Liver (tissue), 9 donors: ENCODE measurements around the gene SDK2. TPM values are rescaled to one million over a fixed set of nuclear protein-coding genes. Genes with fewer than 3 reads are reported as not detected.

Source experiments
- DNase-seq: peaks from one replicate; pipeline ENCODE4 v3.0.0-alpha.2; 2017; ENCODE audit warnings: low spot score
- H3K27ac ChIP-seq, 2 donors: one replicate each; pipeline ENCODE4 v1.7.0; 2013; ENCODE audit warnings: inconsistent platforms in 2 of 2, low read length in 2 of 2, control low read depth in 1 of 2, low read depth in 1 of 2, mild to moderate bottlenecking in 1 of 2
- H3K27me3 ChIP-seq, 4 donors: one replicate each; pipeline versions ENCODE4 v1.6.1 to v1.7.0; 2013; ENCODE audit warnings: low read length in 3 of 4, inconsistent platforms in 1 of 4, mild to moderate bottlenecking in 1 of 4, moderate library complexity in 1 of 4; ENCODE audit not compliant: control insufficient read depth in 4 of 4, insufficient read depth in 4 of 4
- H3K36me3 ChIP-seq, 4 donors: one replicate each; pipeline versions ENCODE4 v1.6.1 to v1.7.0; 2013; ENCODE audit warnings: low read length in 3 of 4, mild to moderate bottlenecking in 3 of 4, low read depth in 1 of 4, moderate library complexity in 1 of 4; ENCODE audit not compliant: control insufficient read depth in 4 of 4, insufficient read depth in 3 of 4
- H3K4me1 ChIP-seq, 4 donors: one replicate each; pipeline versions ENCODE4 v1.6.1 to v1.7.0; 2013; ENCODE audit warnings: low read length in 3 of 4, mild to moderate bottlenecking in 3 of 4, moderate library complexity in 1 of 4; ENCODE audit not compliant: control insufficient read depth in 4 of 4, insufficient read depth in 4 of 4
- H3K4me3 ChIP-seq, 3 donors: one replicate each; pipeline versions ENCODE4 v1.6.1 to v1.7.0; 2013; ENCODE audit warnings: low read length in 3 of 3, control low read depth in 1 of 3, low read depth in 1 of 3, mild to moderate bottlenecking in 1 of 3
- H3K9ac ChIP-seq, 2 donors: one replicate each; pipeline ENCODE4 v1.7.0; 2013; ENCODE audit warnings: low read length in 2 of 2, mild to moderate bottlenecking in 2 of 2, moderate library complexity in 2 of 2, control low read depth in 1 of 2, low read depth in 1 of 2
- H3K9me3 ChIP-seq, 4 donors: one replicate each; pipeline versions ENCODE4 v1.6.1 to v1.7.0; 2013; ENCODE audit warnings: low read length in 3 of 4; ENCODE audit not compliant: control insufficient read depth in 4 of 4
- ATF3 ChIP-seq: IDR thresholded peaks from 2 replicates; pipeline ENCODE4 v1.6.1; 2016; ENCODE audit warnings: antibody characterized with exemption
- CTCF ChIP-seq: fragments of 150-350 bp; IDR thresholded peaks from 2 replicates; pipeline ENCODE4 v1.5.1; 2017; ENCODE audit warnings: improper control_type of control experiment, low read depth, low read length; ENCODE audit not compliant: missing input control
- EGR1 ChIP-seq, 2 donors: IDR thresholded peaks; 2 replicates each; pipeline ENCODE4 v1.6.1; 2016 to 2018; ENCODE audit warnings: antibody characterized with exemption in 2 of 2, low read depth in 2 of 2
- FOXA1 ChIP-seq: IDR thresholded peaks from 2 replicates; pipeline ENCODE4 v1.6.1; 2016; ENCODE audit warnings: antibody characterized with exemption
- FOXA2 ChIP-seq: IDR thresholded peaks from 2 replicates; pipeline ENCODE4 v1.6.1; 2016; ENCODE audit warnings: antibody characterized with exemption
- GABPA ChIP-seq, 2 donors: IDR thresholded peaks in 1 of 2; conservative IDR thresholded peaks in 1 of 2; 2 replicates each; pipeline ENCODE4 v1.6.1; 2016; ENCODE audit warnings: antibody characterized with exemption in 2 of 2, mild to moderate bottlenecking in 1 of 2, moderate library complexity in 1 of 2
- HNF4A ChIP-seq, 2 donors: conservative IDR thresholded peaks; 2 replicates each; pipeline ENCODE4 v1.6.1; 2016; ENCODE audit warnings: antibody characterized with exemption in 2 of 2, mild to moderate bottlenecking in 2 of 2
- HNF4G ChIP-seq: IDR thresholded peaks from 2 replicates; pipeline ENCODE4 v1.6.1; 2016; ENCODE audit warnings: antibody characterized with exemption
- JUND ChIP-seq, 2 donors: IDR thresholded peaks; 2 replicates each; pipeline ENCODE4 v1.6.1; 2016; ENCODE audit warnings: antibody characterized with exemption in 2 of 2
- MAX ChIP-seq: IDR thresholded peaks from 2 replicates; pipeline ENCODE4 v1.6.1; 2016; ENCODE audit warnings: antibody characterized with exemption
- NR2F2 ChIP-seq: IDR thresholded peaks from 2 replicates; pipeline ENCODE4 v1.6.1; 2016; ENCODE audit warnings: antibody characterized with exemption
- RAD21 ChIP-seq, 2 donors: IDR thresholded peaks; 2 replicates each; pipeline ENCODE4 v1.6.1; 2016; ENCODE audit warnings: antibody characterized with exemption in 2 of 2, mild to moderate bottlenecking in 2 of 2
- REST ChIP-seq: IDR thresholded peaks from 2 replicates; pipeline ENCODE4 v1.6.1; 2016; ENCODE audit warnings: antibody characterized with exemption, mild to moderate bottlenecking
- RXRA ChIP-seq, 2 donors: IDR thresholded peaks; 2 replicates each; pipeline ENCODE4 v1.6.1; 2017 to 2018; ENCODE audit warnings: antibody characterized with exemption in 2 of 2, mild to moderate bottlenecking in 1 of 2
- SP1 ChIP-seq: IDR thresholded peaks from 2 replicates; pipeline ENCODE4 v1.6.1; 2018; ENCODE audit warnings: antibody characterized with exemption, mild to moderate bottlenecking
- TAF1 ChIP-seq: conservative IDR thresholded peaks from 2 replicates; pipeline ENCODE4 v1.6.1; 2016; ENCODE audit warnings: antibody characterized with exemption, mild to moderate bottlenecking
- YY1 ChIP-seq: IDR thresholded peaks from 2 replicates; pipeline ENCODE4 v1.6.1; 2016; ENCODE audit warnings: antibody characterized with exemption, mild to moderate bottlenecking
- ZBTB33 ChIP-seq: IDR thresholded peaks from 2 replicates; pipeline ENCODE4 v1.6.1; 2016; ENCODE audit warnings: antibody characterized with exemption
- whole genome bisulfite sequencing: extraction: QIAGEN DNeasy Blood & Tissue Kit; methylation state at CpG from one replicate; pipeline ENCODE4 v1.1.7; 2013; 5-methylcytosine and 5-hydroxymethylcytosine counted together
- polyA plus RNA-seq, 2 donors: library from polyadenylated mRNA; stranded (reverse) in 1 of 2; unstranded in 1 of 2; fragments of 200-250 nt in 1 of 2; fragments of >200 nt in 1 of 2; fragmentation: Nextera tagmentation in 1 of 2; extraction: Ambion mirVana in 1 of 2; gene quantifications; one replicate each; pipeline versions ENCODE4 v1.2.1 to v1.2.3, GENCODE V29; 2013 to 2015
- total RNA-seq, 2 donors: library from RNA; depleted of rRNA; stranded (reverse); fragments of >200 nt; gene quantifications; one replicate each; pipeline ENCODE4 v1.2.3, GENCODE V29; 2014
- donor health status: healthy.
- donor health status: healthy.
- donor health status: healthy.
- donor health status: healthy.
- donor health status: healthy.

Gene SDK2
- total and polyA plus RNA-seq, 4 donors = 0.05 to 0.42 (median 0.10) TPM

GRCh38 chr17:73639322-73639721 is 4.9 kb downstream of the SDK2 start:
- H3K27me3 ChIP-seq = peaks cover 5 to 7% (median 5%) of the 10 kb centered on the region in 4 donors
- 66% methylated on average over 11 of the region's 11 CpGs for WGBS
- no peak for DNase-seq

More at GRCh38 chr17:73639322-73639721, 4.9 kb downstream of the SDK2 start:
- TF ChIP-seq YY1 (no peak), ZBTB33 (no peak), ATF3 (no peak), HNF4G (no peak), RAD21 (IDR thresholded peaks at IDR 0.05) (no peak), SP1 (no peak), HNF4A (conservative IDR thresholded peaks at IDR 0.05) (no peak), TAF1 (no peak), MAX (no peak), FOXA1 (no peak), GABPA (IDR thresholded peaks at IDR 0.05 in 1 of 2, conservative IDR thresholded peaks at IDR 0.05 in 1 of 2) (no peak), JUND (IDR thresholded peaks at IDR 0.05) (no peak), NR2F2 (no peak), RXRA (IDR thresholded peaks at IDR 0.05) (no peak), CTCF (no peak), REST (no peak), FOXA2 (no peak), EGR1 (IDR thresholded peaks at IDR 0.05; ENCODE audit: low read depth in 2 of 2) (no peak)
- Histone ChIP-seq H3K9ac (no peak overlapping the region), H3K27ac (no peak overlapping the region), H3K4me1 (peaks cover 0 to 13% (median 4%) of the 10 kb centered on the region in 4 donors), H3K36me3 (no peaks in the 10 kb centered on the region), H3K9me3 (no peaks in the 10 kb centered on the region), H3K4me3 (no peak overlapping the region)
